GM12801 (cell line): ENCODE data around the gene VRTN.

Experiments used
- TF ChIP-seq, protein P1 (sequence below): IDR thresholded peaks from one replicate; pipeline ENCODE4 v1.5.1; 2011; ENCODE audit warnings: control low read depth; ENCODE audit not compliant: insufficient read length; ENCODE audit errors: extremely low read depth

The VRTN gene

DNA sequence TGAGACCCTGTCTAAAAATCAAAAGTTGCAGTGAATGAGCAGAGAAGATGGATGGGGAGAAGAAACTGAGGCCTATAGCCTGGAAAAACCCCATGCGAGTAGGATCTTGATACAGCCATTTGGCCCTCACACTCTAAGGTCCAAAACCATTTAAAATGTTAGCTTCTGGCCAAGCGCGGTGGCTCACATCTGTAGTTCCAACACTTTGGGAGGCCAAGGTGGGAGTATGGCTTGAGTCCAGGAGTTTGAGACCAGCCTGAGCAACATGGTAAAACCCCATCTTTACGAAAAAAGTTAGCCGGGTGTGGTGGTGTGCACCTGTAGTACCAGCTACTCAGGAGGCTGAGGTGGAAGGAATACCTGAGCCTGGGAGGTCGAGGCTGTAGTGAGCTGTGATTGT, 19.8 kb downstream of the VRTN start:
- TF ChIP-seq, protein P1, sequence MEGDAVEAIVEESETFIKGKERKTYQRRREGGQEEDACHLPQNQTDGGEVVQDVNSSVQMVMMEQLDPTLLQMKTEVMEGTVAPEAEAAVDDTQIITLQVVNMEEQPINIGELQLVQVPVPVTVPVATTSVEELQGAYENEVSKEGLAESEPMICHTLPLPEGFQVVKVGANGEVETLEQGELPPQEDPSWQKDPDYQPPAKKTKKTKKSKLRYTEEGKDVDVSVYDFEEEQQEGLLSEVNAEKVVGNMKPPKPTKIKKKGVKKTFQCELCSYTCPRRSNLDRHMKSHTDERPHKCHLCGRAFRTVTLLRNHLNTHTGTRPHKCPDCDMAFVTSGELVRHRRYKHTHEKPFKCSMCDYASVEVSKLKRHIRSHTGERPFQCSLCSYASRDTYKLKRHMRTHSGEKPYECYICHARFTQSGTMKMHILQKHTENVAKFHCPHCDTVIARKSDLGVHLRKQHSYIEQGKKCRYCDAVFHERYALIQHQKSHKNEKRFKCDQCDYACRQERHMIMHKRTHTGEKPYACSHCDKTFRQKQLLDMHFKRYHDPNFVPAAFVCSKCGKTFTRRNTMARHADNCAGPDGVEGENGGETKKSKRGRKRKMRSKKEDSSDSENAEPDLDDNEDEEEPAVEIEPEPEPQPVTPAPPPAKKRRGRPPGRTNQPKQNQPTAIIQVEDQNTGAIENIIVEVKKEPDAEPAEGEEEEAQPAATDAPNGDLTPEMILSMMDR: no peak

DNA sequence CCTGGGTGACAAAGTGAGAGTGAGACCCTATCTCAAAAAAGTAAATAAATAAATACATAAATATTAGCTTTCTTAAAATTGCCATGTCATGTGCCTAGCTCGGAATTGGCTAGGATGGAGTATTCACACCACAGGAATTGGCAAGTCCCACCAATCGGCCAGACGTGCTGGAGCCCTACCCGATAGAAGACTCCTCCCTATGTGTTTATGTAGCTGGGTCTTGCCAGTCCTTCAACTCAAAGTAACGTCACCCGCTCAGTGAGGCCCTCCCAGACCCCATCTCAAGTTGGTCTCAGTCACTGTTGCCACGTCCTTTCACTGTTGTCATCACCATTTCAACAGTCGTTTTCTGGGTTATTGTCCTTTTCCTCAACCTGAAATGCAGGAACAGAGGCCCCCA, 20.2 kb downstream of the VRTN start:
- TF ChIP-seq, protein P1: no peak

DNA sequence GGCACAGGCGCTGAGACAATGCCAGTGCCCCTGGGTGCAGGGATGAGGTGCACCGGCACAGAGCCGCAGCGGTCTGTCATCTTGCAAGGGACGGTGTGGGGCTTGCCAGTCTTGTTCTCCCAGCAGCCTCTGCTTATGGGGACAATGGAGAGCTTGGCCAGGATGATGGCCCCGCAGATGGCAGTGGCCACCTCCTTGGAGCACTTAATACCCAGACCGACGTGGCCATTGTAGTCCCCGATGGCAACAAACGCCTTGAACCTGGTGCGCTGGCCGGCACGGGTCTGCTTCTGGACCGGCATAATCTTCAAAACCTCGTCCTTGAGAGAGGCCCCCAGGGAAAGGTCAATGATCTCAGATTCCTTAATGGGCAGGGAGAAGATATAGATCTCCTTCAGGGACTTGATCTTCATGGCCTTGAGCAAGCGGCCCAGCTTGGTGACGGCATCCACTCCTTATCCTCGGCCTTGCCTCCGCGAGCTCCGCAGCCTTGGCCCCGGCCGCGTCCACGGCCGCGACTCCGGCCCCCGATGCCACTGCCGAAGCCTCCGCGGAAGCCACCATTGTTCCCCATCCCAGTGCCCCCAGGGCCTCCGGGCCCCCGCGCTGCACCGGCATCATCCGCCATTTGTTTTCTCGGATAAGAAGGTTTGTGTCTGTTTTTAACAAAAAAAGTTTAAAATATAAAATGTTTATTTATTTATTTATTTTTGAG, 29.9 kb downstream of the VRTN start:
- TF ChIP-seq, protein P1: no peak

DNA sequence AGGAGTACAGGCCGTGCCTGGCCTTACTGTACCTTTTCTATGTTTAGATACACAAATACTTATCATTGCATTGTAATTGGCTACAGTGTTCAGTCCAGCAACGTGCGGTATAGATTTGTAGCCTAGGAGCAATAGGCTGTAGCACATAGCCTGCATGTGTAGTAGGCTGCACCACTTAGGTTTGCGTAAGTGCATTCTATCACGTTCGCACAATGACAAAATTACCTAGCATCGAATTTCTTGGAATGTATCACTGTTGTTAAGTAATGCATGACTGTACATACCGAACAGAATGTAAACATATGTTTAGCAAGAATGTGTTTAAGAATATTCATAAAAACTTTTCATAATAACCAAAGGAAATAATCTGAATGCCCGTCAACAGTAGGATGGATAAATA, 31.9 kb downstream of the VRTN start:
- TF ChIP-seq, protein P1: no peak

DNA sequence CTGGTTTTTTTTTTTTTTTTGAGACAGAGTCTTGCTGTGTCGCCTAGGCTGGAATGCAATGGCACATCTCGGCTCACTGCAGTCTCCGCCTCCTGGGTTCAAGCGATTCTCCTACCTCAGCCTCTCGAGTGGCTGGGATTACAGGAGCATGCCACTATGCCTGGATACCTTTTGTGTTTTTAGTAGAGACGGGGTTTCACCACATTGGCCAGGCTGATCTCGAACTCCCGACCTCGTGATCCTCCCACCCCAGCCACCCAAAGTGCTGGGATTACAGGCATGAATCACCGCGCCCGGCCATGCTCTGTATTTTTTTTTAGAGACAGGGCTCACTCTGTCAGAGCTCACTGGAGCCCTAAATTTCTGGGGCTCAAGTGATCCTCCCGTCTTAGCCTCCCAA, 32.6 kb downstream of the VRTN start:
- TF ChIP-seq, protein P1: no peak

DNA sequence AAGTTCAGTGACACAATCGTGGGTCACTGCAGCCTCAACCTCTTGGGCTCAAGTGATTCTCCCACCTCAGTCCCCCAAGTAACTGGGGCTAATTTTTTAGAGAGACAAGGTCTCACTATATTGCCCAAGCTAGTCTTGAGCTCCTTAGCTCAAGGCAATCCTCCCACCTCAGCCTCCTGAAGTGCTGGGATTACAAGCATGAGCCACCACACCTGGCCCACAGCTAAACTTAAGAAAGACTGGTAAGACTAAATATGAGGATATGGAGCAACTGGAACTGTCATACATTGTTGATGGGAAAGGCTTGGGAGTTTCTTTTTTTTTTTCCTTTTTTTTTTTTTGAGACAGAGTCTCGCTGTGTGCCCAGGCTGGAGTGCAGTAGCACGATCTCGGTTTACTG, 34.0 kb downstream of the VRTN start:
- TF ChIP-seq, protein P1: no peak

DNA sequence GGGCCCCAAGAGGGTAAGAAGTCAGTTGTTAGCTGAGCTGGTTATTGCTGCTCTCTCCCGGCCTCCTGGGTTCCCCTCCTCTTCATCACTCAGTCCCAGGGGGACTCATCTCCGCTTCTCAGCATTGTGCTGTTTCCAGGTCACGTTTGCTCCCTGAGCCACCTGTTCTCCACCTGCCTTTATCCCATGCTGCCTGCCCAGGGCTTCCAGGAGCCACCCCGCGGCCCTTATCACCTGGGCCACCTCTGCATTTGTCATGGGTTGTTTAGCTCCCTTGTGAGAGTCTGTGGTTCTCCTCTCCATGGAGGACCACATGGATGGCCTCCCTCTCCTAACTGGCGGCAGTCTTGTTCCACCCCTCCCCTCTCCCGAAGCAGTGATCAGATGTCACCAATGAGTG, 41.7 kb downstream of the VRTN start:
- TF ChIP-seq, protein P1: no peak

DNA sequence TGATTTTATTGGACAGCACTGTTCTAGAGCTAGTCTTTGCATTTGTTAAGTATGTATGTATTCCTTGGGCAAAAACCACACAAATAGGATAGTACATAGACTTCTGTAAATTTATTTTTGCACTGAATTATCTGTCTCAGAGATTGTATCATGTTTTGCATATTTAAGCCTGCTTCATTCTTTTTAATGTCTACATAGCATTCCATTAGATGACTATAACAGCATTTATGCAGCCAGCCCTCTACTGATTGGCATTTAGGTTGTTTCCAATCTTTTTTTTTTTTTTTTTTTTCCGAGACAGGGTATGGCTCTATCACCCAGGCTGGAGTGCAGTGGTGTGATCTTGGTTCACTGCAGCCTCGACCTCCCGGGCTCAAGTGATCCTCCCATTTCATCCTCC, 43.2 kb downstream of the VRTN start:
- TF ChIP-seq, protein P1: no peak
